ENCODE measurements around the gene BCAP31.
A peak's percentile ranks its signal among the peaks of the same experiment; 100 is the strongest.

BCAP31 gene

DNA sequence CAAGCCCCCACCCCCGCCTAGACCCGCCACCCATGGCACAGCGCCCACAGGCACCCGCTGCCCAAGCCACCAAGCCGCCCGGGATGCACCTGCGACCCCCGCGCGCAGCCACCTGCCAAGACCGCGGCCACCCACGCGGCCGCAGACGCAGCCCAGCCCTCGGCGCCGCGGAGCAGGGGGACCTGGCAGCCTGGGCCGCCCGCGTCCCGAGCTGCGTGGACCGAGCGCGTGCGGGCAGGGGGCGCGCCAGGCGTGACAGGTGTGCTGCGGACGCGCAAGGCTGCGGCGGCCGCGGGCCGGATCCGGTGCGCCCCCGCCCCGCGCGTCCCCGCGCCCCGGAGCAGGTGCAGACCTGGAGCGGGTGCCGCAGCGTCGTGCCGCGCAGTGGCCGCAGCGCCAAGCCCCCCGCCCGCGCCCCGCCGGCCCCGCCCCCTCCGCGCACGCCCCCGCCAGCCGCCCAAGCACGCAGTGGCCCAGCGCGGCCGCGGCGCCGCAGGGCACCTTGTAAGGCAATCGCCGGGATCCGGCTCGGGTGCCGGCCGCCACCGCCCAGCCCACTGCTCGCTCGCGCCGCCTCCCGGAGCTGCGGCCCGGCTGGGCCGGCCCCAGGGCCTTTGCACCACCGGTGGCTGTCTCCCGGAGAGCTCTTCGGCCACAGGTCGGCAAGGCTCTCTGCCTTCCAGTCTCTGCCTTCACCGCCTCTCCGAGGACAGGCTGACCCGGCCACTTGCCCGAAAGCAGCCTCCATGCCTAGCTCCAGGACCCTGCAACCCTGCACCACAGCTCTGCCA lies 50.6 kb downstream of the BCAP31 start, which contains the start of gene PNCK:
PNCK (minus strand) TSS at position 386 of the 791 bp plus-strand sequence. CDS start 737 bp downstream, outside the sequence.
- DNase-seq (ENCODE audit: low spot score) = no peak

DNA sequence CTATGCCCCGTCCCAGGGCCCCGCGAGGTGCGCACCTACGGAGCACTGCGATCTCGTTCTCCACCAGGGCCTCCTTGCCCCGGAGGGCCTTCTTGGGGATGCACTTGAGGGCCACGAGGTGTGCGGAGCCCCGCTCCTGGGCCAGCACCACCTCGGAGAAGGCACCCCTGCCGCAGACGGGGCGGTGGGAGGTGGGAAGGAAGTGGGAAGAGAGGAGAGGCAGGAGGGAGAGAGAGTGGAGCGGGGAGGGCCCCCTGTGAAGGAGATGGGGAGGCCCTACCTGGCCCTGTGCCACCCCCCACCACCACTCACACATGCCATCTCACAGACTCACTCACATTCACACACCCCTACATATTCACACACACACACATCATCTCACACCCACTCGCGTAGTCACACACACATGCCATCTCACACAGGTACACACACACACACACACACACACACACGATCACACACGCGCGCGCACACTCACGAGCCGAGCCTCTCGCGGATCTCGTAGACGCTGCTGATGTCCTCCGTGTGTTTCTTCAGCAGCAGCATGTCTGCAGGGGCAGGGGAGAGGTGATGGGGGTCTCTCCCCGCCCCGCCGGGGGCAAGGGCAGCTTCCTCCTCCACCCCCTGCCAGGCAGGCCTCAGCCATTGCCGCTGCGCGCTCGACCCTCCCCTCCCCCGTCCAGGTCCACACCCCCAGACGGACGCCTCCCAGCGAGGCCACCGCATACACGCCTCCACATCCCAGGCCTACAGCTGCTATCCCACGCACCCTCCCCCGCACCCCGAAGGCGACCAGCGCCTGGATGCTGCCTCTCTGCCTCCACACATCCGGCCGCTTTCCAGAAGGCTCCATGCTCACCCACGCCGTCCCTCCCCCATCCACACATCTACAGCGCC lies 51.4 kb downstream of the BCAP31 start:
- no peak for DNase-seq (ENCODE audit: low spot score)

DNA sequence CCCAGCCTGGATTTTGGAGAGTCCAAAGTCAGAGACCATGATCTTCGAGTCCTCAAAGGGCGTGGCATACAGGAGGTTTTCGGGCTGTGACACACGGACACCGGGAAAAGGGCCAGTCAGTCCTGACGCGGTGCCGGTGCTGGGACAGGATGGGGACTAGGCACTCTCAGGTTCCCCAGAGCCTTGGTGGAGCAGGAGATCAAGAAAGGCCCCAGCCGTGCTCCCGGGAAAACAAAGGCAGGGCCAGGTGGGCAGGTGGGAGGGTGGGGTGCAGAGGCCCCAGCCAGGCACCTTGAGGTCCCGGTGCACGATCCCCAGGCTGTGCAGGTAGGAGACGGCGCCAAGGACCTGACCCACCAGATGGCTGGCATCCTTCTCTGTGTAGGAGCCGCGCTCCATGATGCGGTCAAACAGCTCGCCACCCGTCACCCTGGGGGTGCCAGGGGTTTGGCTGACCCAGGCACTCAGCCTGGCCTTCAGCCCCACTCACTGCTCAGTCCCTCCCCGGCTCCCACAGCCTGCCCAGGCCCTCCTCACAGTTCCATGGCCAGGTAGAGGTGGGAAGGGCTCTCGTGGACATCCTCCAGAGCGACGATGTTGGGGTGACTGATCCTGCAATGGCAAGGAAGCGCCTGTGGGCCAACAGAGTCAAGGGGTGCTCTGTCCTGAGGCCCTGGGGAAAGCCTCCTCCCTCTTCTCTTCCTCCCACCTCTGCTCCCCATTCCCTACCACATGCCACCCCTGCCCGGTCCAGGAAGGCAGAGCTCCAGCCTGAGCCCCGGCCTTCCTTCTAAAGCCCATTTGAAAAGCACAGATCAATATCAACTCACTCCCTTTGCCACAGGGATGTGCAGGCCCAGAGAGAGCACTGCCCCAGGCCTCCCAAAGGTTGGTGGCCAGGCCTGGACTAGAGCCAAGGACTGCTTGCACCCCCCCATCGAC lies 52.3 kb downstream of the BCAP31 start:
- no peak for DNase-seq (ENCODE audit: low spot score)

DNA sequence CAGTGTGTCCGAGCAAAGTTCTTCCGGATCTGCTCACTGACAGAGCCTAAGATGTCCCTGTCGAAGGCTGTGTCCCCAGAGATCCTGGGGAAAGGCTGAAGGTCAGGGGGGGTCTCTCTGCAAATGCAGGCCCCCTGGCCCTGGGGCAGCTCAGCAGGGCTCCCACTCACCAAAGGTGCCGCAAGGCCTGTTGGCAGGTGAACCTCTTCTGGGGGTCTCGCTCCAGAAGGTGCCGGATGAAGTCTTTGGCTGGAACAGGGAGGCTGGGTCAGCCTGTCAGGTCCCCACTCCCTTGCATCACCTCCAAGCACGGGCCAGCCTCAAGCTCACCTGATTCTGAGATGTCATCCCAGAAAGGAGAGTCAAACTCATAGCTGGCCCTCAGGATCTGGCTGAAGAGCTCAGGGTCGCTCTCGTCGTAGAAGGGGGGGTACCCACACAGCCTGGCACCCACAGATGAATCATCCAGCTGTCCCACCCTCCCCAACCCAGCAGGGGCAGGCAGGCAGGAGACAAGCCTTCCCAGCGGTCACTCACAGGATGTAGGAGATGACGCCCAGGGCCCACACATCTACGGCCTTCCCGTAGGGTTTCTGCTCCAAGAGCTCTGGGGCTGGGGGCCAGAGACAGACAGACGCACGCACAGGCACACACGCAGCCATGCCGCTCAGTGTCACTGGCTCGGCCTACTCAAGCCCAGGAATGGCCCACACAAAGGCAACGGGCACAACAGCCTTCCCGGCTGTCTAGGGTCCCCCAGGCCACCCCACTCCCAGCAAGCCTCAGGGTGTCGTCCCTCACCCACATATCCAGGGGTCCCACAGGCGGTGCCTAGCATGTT lies 53.2 kb downstream of the BCAP31 start:
- no peak for DNase-seq (ENCODE audit: low spot score)

DNA sequence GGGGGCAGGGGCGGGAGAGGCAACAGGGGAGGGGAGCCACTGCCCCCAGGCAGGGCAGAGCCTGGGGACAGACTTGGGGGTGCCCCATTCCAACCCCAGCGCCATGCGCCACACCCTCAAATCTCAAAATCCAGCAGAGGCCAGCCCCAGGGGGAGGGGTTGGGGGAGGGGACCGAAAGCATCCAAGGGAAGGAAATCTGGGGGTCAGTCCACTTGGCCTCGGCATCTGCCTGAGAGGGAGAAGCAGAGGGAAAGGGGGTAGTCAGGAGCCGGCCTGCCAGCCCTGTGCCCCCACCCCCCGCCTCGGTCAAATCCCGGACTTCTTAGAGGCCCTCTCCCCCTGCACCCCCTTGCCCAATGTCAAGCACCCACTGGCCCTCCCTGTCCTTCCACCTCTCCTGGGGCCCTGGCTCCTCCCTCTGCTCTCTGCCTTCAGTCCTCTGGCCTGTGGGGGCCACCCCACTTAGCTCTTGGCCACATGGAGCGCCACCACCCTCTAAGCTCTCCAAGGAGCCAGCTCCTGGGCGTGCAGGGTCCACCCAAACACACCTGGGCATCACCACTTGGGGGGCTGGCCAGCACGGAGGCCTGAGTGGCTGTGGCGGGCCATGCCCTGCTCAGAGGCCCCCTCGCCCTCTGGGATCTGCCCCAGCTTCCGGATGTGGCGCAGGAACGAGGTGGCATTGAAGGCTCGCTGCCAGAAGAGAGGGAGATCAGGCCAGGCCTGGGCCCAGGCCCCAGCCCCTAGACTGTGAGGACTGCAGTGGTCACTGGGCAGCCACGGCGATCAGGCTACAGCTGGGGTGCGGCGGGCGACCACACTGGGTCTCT lies 54.1 kb downstream of the BCAP31 start:
- no peak for DNase-seq (ENCODE audit: low spot score)

DNA sequence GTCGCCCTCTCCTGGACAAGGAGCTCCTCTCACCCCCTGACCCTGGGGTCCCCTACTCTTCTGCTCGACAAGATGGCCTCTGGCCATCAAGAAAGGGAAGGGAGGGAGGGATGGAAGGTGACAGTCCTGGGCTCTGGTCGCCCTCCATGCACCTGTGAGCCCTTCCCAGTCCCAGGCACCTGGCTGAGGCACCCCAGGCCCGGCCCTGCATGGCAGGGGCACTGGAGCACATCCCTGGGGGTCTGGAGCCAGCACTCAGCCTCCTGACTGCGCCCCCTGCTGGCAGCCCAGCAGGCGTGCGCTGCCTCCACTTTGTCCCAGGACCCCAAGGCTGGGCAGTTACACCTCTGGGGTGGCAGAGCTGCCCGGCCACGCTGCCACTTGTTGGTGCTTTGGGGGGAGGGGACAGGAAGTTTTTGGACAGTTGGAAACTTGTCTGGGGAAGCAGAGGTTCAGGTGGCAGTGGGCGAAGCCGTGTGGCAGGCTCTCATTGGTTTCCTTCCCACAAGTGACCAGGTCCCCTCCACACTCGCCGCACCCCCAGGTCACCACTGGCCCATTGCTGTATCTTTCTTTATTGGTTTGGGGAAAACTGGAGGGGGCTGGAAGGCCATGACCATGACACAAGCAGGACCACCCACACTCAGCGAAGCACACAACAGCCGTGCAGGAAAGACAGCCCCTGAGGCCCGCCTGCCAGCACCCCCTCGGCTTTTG lies 54.9 kb downstream of the BCAP31 start:
- DNase-seq (ENCODE audit: low spot score) = no peak

DNA sequence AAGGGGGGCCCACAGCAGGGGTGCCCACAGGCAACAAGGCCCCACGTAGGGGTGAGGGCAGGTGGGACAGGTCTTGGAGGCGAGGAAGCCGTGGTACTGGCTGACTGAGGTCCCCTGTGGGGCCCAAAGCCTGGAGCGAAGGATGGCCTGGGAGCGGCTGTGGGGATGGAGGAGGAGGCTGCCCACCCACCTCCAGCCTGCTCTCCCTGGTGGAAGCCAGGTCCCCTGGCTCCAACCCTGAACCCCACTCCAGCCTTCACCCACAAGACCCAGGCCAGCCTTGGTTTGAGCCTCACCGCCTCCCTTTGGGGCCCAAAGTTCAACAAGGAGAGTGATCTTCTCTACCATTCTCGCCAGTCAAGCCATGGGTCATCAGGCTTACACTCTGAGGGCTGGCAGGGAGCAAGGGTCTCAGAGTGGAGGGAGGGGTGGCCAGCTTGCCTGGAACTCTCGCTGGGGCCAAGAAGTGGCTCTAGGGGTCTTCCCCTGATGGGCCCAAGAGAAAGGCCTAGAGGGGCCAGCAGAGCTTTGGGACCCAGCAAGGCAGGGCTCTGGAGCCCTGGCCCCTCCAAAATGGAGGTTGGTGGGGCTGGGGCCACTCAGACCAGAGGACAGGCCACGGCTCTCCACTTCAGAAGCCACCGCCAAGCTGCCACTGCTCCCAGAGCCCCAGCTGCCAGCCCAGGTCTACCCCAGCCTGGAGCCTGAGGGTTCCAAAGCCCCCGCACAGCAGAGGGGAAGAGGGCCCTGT lies 55.6 kb downstream of the BCAP31 start:
- no peak for DNase-seq (ENCODE audit: low spot score)

DNA sequence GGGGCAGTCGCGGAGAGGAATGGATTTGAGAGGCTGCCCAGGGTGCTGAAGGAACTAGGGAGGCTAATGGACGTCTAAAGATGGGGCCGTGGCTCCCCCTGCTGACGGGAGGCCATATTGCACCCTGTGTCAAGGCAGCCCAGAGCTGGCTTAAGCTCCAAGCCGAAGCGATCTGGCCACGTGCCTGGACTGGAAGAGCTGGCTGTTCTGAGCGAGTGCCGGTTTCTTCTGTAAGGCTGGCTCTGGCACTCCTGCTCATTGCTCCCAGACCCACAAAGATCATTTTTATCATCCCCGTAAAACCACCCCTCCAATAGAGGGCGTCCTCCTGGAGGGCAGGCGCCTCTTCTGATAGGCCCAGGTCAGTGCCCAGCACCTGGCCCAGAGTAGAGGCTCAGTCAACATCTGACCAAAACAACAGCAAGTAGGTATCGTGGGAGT lies 56.2 kb downstream of the BCAP31 start:
- DNase-seq (ENCODE audit: low spot score) = peak; percentile 75

DNA sequence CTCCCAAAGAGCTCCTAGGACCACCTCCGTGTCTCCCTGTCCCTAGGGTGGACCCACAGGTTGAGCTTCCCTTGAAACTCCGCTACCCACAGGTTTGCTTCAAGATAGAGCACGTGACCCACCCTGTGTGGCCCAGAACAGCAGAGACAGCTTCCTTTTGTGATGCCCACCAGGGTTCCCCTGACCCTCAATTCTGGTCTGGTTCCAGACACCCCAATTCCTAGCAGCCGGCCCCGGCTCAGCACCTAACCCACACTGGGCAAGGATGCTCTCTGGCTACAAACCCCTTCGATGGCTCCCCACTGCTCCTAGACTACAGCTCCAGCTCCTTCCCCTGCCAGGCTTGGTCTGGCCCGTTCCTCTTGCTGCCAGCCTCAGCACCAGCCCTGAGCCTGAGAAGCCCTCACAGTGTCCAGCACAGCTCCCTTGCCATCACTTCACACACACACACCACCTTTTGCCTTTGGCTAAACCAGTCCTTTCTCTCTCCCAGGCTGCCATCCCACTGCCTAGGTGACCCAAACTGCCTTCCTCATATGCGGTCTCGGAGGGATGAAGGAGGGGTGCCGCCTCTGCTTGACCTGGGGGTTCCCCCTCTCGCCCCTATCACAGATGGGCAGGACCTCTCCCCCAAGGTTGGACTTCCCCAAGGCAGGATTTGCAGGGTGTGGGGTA lies 56.8 kb downstream of the BCAP31 start:
- DNase-seq (ENCODE audit: low spot score) = no peak

DNA sequence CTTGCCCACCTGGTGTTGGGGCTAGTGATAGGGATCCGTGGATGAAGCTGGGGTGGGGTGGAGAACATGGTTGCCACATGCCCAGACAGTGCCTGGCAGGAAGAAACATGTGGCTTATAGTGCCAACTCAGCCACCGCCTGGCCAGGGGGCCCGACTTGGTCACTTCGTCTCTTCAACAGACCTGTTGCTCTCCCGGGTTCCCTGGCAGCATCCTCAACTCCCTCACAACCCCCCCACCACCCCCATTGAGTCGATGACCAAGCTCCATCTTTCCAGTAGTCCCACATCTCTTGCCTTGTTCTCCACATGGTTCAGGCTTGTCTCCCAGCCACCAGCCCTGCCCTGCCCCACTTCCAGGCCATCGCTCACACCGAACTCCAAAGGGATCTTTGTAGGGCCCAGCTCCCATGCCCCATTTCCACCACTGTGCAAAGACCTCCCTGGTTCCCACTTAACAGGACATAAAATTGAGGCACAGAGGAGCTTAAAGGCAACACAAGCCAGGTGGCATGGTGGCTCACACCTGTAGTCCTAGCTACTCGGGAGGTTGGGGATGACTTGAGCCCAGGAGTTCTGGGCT lies 58.4 kb downstream of the BCAP31 start:
- no peak for DNase-seq (ENCODE audit: low spot score)

DNA sequence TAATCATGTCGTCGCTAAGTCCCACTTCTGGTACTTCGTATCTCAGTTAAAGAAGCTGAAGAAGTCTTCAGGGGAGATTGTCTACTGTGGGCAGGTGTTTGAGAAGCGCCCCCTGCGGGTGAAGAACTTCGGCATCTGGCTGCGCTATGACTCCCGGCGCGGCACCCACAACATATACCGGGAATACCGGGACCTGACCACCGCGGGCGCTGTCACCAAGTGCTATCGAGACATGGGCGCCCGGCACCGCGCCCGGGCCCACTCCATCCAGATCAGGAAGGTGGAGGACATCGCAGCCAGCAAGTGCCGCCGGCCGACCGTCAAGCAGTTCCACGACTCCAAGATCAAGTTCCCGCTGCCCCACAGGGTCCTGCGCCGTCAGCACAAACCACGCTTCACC lies 61.9 kb downstream of the BCAP31 start:
- DNase-seq (ENCODE audit: low spot score) = peak; percentile 49

DNA sequence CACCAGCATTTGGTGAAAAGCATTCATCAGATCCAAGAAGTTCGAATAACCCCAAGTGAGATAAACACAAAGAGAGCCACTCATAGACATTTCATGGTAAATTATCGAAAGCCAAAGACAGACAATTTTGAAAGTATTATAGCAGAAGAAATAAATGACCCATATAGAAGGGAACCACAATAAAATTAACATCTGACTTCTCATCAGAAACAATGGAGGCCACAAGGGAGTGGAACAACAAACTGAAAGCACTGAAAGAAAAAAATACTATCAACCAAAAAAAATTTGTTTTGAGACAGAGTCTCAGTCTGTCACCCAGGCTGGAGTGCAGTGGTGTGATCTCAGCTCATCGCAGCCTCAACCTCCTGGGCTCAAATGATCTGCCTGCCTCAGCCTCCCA lies 64.9 kb downstream of the BCAP31 start:
- no peak for DNase-seq (ENCODE audit: low spot score)

DNA sequence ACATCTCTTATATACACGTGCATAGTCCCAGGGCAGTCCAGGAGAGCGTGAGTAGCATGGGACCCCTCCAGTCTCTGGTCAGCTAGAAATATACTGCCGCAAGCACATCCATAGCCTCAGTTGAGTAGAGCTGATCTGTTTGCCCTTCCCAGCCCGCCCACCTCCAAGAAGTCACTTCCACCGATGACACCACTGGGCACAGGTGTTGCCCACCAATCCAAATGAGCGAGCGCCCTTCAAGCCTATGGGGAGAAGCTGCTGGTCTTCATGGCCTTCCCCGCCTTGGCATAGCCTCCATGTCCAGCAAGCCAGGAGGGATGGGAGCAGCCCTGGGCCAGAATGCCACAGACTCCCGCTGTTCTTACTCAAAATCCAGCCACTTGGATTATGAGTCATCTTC lies 67.0 kb downstream of the BCAP31 start:
- no peak for DNase-seq (ENCODE audit: low spot score)

DNA sequence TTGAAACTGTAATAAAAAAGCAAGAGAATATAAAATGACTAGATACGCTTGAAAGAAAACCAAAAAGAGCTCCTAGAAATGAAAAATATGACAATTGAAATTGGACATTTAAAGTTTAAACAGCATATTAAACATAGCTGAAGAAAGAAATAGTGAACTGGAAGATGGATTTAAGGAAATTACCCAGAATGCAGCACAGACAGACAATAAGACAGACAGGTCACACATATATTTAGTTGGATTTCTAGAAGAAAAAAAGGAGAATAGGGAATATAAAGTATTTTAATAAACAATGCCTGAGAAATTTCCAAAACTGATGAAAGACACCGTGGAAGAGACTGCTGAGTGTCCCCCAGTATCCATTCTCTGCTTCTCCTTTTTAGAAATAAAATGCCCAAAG lies 70.6 kb downstream of the BCAP31 start:
- DNase-seq (ENCODE audit: low spot score) = no peak

DNA sequence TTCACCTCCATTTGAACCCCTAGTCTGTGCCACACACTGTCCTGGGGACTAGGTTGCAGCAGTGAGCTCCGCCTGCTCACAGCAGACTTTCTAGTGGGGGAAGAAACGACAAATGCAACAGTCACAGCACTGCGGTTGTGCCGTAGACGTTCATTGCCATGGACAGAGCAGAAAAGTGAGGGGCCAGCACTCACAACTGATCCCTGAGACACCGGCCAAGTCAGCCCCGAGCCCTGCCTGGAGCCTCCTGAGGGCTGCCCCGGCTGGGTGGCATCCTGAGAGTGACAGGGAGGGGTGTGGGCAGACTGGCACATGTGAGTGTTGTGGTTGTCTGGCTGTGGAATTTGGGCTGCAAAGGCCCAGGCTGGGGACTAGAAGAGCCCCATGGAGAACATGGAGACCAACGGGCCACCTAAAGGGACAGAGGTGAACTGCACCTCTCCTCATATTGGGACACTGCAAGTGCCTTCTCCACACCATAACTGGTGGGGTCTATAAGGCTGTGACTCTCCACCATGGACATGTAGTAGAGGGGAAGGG lies 72.6 kb downstream of the BCAP31 start:
- peak; percentile 12 for DNase-seq (ENCODE audit: low spot score)

DNA sequence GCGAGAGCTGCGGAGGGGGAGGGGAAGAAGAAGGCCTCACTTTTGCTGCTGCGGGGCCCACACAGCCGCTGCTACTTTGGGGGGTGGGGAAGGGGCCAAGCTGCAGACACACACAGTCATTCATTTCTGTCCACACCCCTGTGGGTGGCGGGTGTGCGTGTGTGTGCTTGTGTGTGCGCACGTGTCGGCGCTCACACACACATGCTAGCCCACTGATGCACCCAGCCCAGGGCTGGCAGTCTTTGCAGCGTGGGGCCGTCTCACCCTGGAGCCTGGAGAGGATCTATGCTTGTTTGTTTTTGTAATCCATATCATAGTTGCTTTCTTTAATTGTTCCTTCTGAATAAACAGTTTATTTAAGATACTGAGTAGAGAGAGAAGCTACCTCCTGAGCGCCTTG lies 73.2 kb downstream of the BCAP31 start:
- DNase-seq (ENCODE audit: low spot score) = no peak

All from kidney tubule cell (primary cell).